Sigmoid colon (tissue), 3 donors: ENCODE results near the gene TRDMT1.

ENCODE experiments used
- POLR2A ChIP-seq, 2 donors: fragments of 450-650 bp; IDR thresholded peaks; one replicate each; pipeline ENCODE4 v1.6.1; 2016; ENCODE audit warnings: antibody characterized with exemption in 2 of 2, mild to moderate bottlenecking in 2 of 2, moderate library complexity in 2 of 2
- TF ChIP-seq, protein P1 (sequence below), 4 experiments: fragments of 450-650 bp in 3 of 4; fragments of 200-600 bp in 1 of 4; IDR thresholded peaks; one replicate each; pipeline ENCODE4 v1.5.1; 2016 to 2019; ENCODE audit warnings: antibody characterized with exemption in 4 of 4, mild to moderate bottlenecking in 3 of 4, moderate library complexity in 2 of 4

DNA sequence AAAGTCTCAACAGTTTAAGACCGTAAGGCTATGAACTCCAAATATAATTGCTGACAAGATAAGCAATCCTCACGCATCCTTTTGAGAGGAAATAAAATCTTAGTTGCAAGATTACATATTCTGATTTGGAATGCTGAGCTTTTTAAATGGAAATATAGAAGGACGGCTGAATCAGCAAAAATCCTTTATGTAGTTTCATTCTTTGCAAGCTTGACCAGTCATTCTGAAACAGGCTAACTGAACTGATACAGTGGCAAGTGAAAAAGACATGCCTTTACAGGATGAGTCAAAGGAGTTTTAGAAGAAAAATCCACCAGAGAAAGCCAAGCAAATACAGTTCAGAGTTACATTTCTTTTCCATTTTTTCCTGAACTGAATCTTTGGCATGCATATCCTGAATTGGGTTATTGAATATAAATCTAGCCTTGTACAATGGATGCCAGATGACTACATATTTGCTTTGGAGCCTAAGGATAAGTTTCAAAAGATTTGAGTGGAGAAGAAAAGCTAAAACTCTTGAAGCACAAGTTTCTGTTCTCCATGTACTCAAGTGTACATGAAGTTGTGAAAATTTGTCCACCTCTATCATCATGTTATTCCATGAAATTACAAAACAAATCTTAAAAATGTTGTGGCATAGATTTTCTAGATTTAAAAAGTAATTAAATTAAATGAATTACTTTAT is 30.9 kb upstream of the TRDMT1 start:
- TF ChIP-seq, protein P1, sequence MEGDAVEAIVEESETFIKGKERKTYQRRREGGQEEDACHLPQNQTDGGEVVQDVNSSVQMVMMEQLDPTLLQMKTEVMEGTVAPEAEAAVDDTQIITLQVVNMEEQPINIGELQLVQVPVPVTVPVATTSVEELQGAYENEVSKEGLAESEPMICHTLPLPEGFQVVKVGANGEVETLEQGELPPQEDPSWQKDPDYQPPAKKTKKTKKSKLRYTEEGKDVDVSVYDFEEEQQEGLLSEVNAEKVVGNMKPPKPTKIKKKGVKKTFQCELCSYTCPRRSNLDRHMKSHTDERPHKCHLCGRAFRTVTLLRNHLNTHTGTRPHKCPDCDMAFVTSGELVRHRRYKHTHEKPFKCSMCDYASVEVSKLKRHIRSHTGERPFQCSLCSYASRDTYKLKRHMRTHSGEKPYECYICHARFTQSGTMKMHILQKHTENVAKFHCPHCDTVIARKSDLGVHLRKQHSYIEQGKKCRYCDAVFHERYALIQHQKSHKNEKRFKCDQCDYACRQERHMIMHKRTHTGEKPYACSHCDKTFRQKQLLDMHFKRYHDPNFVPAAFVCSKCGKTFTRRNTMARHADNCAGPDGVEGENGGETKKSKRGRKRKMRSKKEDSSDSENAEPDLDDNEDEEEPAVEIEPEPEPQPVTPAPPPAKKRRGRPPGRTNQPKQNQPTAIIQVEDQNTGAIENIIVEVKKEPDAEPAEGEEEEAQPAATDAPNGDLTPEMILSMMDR (IDR thresholded peaks at IDR 0.05): no peak
- no peak for TF ChIP-seq POLR2A (IDR thresholded peaks at IDR 0.05)
